ENCODE measurements around the gene SPNS2. TPM values are rescaled to one million over a fixed set of nuclear protein-coding genes. Genes with fewer than 3 reads are reported as not detected.
A peak's percentile ranks its signal among the peaks of the same experiment; 100 is the strongest.

The SPNS2 gene
- total RNA-seq, 2 donors from 2014 or later = 19.2 to 58.0 TPM

GRCh38 chr17:4476511-4477070, 22.1 kb upstream of the SPNS2 start:
- H3K9me3 ChIP-seq = no peaks in the 10 kb centered on the region
- WGBS, 2 donors = 69 to 89% methylated on average over 15 to 19 of the region's 19 CpGs
- H3K4me1 ChIP-seq = peaks cover 54% of the 10 kb centered on the region
- TF ChIP-seq, protein P1, sequence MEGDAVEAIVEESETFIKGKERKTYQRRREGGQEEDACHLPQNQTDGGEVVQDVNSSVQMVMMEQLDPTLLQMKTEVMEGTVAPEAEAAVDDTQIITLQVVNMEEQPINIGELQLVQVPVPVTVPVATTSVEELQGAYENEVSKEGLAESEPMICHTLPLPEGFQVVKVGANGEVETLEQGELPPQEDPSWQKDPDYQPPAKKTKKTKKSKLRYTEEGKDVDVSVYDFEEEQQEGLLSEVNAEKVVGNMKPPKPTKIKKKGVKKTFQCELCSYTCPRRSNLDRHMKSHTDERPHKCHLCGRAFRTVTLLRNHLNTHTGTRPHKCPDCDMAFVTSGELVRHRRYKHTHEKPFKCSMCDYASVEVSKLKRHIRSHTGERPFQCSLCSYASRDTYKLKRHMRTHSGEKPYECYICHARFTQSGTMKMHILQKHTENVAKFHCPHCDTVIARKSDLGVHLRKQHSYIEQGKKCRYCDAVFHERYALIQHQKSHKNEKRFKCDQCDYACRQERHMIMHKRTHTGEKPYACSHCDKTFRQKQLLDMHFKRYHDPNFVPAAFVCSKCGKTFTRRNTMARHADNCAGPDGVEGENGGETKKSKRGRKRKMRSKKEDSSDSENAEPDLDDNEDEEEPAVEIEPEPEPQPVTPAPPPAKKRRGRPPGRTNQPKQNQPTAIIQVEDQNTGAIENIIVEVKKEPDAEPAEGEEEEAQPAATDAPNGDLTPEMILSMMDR (IDR thresholded peaks at IDR 0.05) = no peak
- peak in 1 of 3 donors; percentile 35 for TF ChIP-seq POLR2A (IDR thresholded peaks at IDR 0.05)
- peak; percentile 65 for ATAC-seq
- H3K27me3 ChIP-seq = no peaks in the 10 kb centered on the region
- peak overlapping the region; percentile 25 to 84 (median 78) for H3K27ac ChIP-seq
- DNase-seq = peak; percentile 55 to 81 (median 74)
- intact Hi-C loops (cut with DNase I) = no loop called here
- no peak overlapping the region for H3K4me3 ChIP-seq
- H3K36me3 ChIP-seq (replicated peaks in 1 of 2; ENCODE audit: insufficient read depth in 1 of 2, low read depth in 2 of 2) = no peaks in the 10 kb centered on the region

DNA sequence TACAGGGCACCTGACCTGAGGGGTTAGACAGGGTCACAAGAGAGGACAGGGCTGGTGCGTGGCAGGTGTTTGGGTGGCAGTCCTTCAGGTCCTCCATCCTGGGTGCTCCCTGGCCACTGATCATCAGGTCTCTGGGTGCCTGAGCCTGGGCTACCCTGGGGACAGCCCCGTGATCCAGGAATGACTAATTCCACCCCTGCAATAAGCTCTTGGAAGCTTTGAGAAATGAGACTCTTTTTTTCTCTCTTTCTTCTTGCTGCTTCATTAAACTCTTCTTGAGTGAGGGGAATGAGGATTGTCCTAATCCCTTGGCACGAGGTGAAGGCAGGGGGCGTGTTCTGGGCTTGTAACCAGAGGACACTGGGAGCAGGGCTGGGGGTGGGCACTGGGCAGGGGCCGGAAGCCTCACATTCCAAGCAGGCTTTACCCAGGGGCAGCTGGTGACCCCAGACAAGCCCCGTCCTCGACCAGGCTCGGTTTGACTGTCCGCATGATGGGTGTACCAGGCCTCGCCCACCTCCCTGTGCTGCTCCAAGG, 21.4 kb upstream of the SPNS2 start:
- H3K36me3 ChIP-seq (replicated peaks in 1 of 2; ENCODE audit: insufficient read depth in 1 of 2, low read depth in 2 of 2) = no peaks in the 10 kb centered on the region
- DNase-seq (no peak), ATAC-seq (no peak)
- 50 to 76% methylated on average over 5 to 10 of the region's 10 CpGs for WGBS, 2 donors
- H3K9me3 ChIP-seq = no peaks in the 10 kb centered on the region
- H3K27ac ChIP-seq = peak overlapping the region in 3 of 4 donors; percentile 75 to 84 (median 81)
- no peak overlapping the region for H3K4me3 ChIP-seq
- no peak for TF ChIP-seq POLR2A (IDR thresholded peaks at IDR 0.05)
- TF ChIP-seq, protein P1 (IDR thresholded peaks at IDR 0.05) = no peak
- intact Hi-C loops (cut with DNase I) = no loop called here
- H3K4me1 ChIP-seq = peaks cover 60% of the 10 kb centered on the region
- H3K27me3 ChIP-seq = no peaks in the 10 kb centered on the region

GRCh38 chr17:4478318-4478830, 20.3 kb upstream of the SPNS2 start:
- WGBS, 2 donors = 87 to 89% methylated on average over 7 to 11 of the region's 11 CpGs
- intact Hi-C loops (cut with DNase I) = no loop called here
- DNase-seq = no peak
- no peak for TF ChIP-seq POLR2A (IDR thresholded peaks at IDR 0.05)
- TF ChIP-seq, protein P1 (IDR thresholded peaks at IDR 0.05) = no peak
- Histone ChIP-seq H3K27me3 (no peaks in the 10 kb centered on the region), H3K4me1 (peaks cover 71% of the 10 kb centered on the region), H3K27ac (peak overlapping the region in 1 of 4 donors; percentile 23), H3K4me3 (no peak overlapping the region), H3K9me3 (no peaks in the 10 kb centered on the region), H3K36me3 (replicated peaks in 1 of 2; ENCODE audit: insufficient read depth in 1 of 2, low read depth in 2 of 2) (no peaks in the 10 kb centered on the region)
- no peak for ATAC-seq

DNA sequence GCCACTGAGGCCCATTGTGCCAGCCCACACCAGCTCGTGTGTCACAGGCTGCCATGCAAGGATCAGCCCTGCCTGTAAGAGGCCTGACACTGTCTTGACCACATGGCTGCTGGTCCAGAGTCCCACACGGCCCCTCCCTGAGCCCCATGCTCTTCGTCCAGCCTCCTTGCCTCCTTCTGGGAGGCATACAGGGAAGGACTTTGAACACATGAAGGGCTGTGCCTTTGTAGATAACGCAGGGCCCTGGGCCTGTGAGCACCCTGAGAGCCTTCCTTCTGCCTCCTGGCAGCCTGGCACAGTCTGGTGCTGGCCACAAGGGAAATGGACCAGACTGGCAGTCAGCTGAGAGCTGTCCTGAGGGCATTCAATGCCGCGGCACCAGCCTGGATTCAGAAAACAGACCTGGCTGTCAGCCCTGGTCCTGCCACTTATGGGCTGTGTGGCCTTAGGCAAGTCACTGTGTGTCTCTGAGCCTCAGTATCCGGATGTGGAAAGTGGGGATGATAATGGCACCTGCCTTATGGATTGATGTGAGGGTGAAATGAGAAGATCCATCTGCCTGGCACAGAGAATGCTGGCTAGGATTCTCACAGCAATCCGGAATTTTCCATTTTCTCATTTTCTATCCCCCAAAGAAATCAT, 19.2 kb upstream of the SPNS2 start:
- no peak for DNase-seq
- WGBS, 2 donors = 72 to 76% methylated on average over 3 to 6 of the region's 8 CpGs
- intact Hi-C loops (cut with DNase I) = no loop called here
- no peaks in the 10 kb centered on the region for H3K36me3 ChIP-seq (replicated peaks in 1 of 2; ENCODE audit: insufficient read depth in 1 of 2, low read depth in 2 of 2)
- peak overlapping the region; percentile 11 to 90 (median 80) for H3K27ac ChIP-seq
- peaks cover 81% of the 10 kb centered on the region for H3K4me1 ChIP-seq
- no peak for ATAC-seq
- no peak for TF ChIP-seq POLR2A (IDR thresholded peaks at IDR 0.05)
- no peak overlapping the region for H3K4me3 ChIP-seq
- no peaks in the 10 kb centered on the region for H3K27me3 ChIP-seq
- H3K9me3 ChIP-seq = no peaks in the 10 kb centered on the region

DNA sequence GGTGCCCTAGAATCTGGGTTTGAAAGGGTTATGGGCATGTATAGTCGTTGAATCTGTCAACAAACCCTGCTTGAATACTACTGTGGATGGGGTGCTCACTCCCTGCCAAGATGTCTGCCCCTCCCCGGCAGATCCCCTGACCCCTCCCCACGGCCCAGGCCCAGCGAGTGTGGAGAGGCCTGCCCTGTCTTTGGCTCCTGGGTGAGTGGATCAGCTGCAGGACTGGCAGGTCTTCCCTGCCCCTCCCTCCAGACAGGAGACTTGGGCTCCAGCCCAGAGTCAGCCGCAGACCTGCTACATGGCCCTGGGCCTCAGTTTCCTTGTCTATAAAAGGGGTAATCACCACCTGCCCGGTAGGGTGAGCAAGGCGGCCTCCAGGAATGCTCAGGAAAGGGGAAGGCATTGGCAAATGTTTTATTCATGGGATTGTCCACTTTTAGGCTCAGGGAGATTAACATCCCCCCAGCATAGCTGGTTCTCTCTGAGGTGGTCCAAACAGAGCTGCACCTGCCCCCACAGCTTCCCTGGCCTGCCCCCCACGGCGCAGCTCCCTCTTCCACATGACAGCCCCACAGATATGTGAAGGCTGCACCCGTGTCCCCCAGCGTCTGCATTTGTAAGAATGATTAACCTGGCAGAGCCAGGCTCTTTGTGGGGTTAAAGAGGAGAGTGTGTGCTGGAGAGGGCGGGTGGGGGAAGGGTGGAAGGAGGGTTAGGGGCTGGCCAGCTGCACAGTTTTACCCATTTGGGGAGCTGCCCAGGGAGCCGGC, 18.5 kb upstream of the SPNS2 start:
- ATAC-seq (peak; percentile 33), DNase-seq (peak in 3 of 4 donors; percentile 36 to 65 (median 40))
- intact Hi-C loops (cut with DNase I) = no loop called here
- WGBS, 2 donors = 46 to 59% methylated on average over 10 to 13 of the region's 13 CpGs
- Histone ChIP-seq H3K27me3 (no peaks in the 10 kb centered on the region), H3K4me3 (no peak overlapping the region), H3K9me3 (no peaks in the 10 kb centered on the region), H3K4me1 (peaks cover 83% of the 10 kb centered on the region), H3K36me3 (replicated peaks in 1 of 2; ENCODE audit: insufficient read depth in 1 of 2, low read depth in 2 of 2) (no peaks in the 10 kb centered on the region), H3K27ac (peak overlapping the region; percentile 7 to 90 (median 80))
- no peak for TF ChIP-seq POLR2A (IDR thresholded peaks at IDR 0.05)
- TF ChIP-seq, protein P1 (IDR thresholded peaks at IDR 0.05) = no peak

Data from body of pancreas (tissue), 4 donors.